CD4-positive, alpha-beta T cell treated with Interleukin-2 at 100 ng/mL for 4 hours (primary cell): ENCODE data around the gene ZFP14.
"Not testable (repeated sequence)": the region's sequence is repeated elsewhere in the genome, so short reads cannot be mapped to it uniquely, and the experiment has no call there.

Source experiments
- DNase-seq: peaks from one replicate; pipeline ENCODE4 v3.0.0-alpha.2; 2020; ENCODE audit warnings: low spot score

The ZFP14 gene

GRCh38 chr19:36330216-36330615 lies 48.8 kb downstream of the ZFP14 start:
- no peak for DNase-seq

- DNase-seq: not testable (repeated sequence)
Measured at GRCh38 chr19:36329534-36329933, 49.5 kb downstream of the ZFP14 start.

- DNase-seq: not testable (repeated sequence)
Measured at GRCh38 chr19:36326649-36327048, 52.4 kb downstream of the ZFP14 start.

- not testable (repeated sequence) for DNase-seq
Measured at GRCh38 chr19:36315164-36315563, 63.8 kb downstream of the ZFP14 start.

GRCh38 chr19:36314053-36314452 lies 64.9 kb downstream of the ZFP14 start:
- DNase-seq: not testable (repeated sequence)

GRCh38 chr19:36311098-36311760 lies 67.8 kb downstream of the ZFP14 start:
- DNase-seq: not testable (repeated sequence)

GRCh38 chr19:36310416-36310990 lies 68.5 kb downstream of the ZFP14 start:
- DNase-seq: not testable (repeated sequence)

- DNase-seq: not testable (repeated sequence)
Measured at GRCh38 chr19:36309759-36310158, 69.2 kb downstream of the ZFP14 start.

- not testable (repeated sequence) for DNase-seq
Measured at GRCh38 chr19:36309309-36309708, 69.7 kb downstream of the ZFP14 start.

GRCh38 chr19:36292317-36292716 lies 86.7 kb downstream of the ZFP14 start:
- DNase-seq: not testable (repeated sequence)
